ENCODE results near the gene MAD2L1.
"Not testable (repeated sequence)": the region's sequence is repeated elsewhere in the genome, so short reads cannot be mapped to it uniquely, and the experiment has no call there.

MAD2L1 gene

DNA sequence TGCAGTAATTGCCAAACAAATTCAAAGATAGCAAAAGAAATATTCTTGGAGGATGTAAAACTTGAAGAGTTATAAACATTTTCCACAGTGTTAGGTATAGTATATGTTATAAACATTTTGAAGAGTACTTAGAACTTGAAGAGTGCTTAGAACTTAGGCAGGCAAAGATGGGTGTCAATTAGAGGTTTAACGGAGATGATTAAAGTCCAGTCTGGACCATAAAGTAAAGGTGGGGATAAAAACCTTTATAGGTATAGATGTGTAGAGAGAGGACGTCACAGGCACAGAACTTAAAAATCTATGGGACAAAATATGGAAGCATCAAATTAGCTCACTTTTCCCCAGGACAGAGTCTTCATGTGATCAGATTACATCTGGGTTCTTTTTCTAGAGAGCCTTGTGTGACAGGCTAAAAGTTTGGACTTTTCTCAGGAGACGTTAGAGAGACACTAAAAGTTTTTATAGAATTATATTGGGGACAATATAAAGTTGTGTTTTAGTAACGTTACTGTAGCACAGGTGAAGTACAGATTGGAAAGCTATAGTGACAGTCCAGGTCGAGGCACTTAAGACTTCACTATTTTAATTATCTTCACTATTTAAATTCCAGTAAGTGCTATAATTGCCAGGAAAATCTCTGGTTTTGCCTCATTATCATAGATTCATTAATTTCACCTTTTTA is 13.3 kb upstream of the MAD2L1 start:
- no peak for DNase-seq (ENCODE audit: low spot score)
- TF ChIP-seq, protein P1, sequence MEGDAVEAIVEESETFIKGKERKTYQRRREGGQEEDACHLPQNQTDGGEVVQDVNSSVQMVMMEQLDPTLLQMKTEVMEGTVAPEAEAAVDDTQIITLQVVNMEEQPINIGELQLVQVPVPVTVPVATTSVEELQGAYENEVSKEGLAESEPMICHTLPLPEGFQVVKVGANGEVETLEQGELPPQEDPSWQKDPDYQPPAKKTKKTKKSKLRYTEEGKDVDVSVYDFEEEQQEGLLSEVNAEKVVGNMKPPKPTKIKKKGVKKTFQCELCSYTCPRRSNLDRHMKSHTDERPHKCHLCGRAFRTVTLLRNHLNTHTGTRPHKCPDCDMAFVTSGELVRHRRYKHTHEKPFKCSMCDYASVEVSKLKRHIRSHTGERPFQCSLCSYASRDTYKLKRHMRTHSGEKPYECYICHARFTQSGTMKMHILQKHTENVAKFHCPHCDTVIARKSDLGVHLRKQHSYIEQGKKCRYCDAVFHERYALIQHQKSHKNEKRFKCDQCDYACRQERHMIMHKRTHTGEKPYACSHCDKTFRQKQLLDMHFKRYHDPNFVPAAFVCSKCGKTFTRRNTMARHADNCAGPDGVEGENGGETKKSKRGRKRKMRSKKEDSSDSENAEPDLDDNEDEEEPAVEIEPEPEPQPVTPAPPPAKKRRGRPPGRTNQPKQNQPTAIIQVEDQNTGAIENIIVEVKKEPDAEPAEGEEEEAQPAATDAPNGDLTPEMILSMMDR (conservative IDR thresholded peaks at IDR 0.05; ENCODE audit: low read depth), result no peak
- ChIA-PET POLR2A (ENCODE audit: low non-redundant PET) (no interaction called here), CTCF (interaction anchor here (0.7 kb wide), 1 partner anchor 604 kb away, joined by 3 read pairs; no protein-coding TSS in a partner anchor)
- no peak overlapping the region for H3K27ac ChIP-seq

DNA sequence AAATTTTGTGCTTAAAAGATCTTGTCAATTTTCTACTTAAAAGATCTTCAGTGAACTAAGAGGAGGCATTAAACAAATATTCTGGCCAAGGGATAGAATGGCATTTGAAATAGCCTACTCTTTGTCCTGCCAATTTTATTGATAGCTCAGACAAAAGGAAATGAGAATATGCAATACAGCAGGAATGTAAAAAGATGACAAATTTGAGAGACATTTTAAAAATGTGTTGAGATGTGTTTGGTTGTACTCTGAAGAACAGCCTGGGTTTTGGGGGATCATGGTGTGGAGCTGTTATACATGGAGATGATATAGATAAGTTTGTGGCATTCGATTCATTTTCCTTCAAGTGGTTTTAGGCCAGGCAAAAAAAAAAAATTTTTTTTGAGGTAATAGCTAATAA is 11.6 kb upstream of the MAD2L1 start:
- CTCF ChIA-PET, result interaction anchor here (0.6 kb wide), 1 partner anchor 755 kb away, joined by 3 read pairs; no protein-coding TSS in a partner anchor
- POLR2A ChIA-PET (ENCODE audit: low non-redundant PET), result no interaction called here
- TF ChIP-seq, protein P1 (conservative IDR thresholded peaks at IDR 0.05; ENCODE audit: low read depth), result no peak
- no peak for DNase-seq (ENCODE audit: low spot score)
- no peak overlapping the region for H3K27ac ChIP-seq

- CTCF ChIA-PET, result interaction anchor here (0.8 kb wide), 1 partner anchor 1233 kb away, joined by 3 read pairs; no protein-coding TSS in a partner anchor
- no peak overlapping the region for H3K27ac ChIP-seq
- POLR2A ChIA-PET (ENCODE audit: low non-redundant PET), result no interaction called here
- TF ChIP-seq, protein P1 (conservative IDR thresholded peaks at IDR 0.05; ENCODE audit: low read depth), result peak; percentile 74
- DNase-seq (ENCODE audit: low spot score), result peak; percentile 29
Measured at GRCh38 chr4:120071192-120071795, 4.6 kb upstream of the MAD2L1 start.

GRCh38 chr4:120070196-120070595 is 3.5 kb upstream of the MAD2L1 start:
- ChIA-PET POLR2A (ENCODE audit: low non-redundant PET) (no interaction called here), CTCF (interaction anchor here (0.6 to 0.8 kb wide), 2 partner anchors 345 to 1234 kb away, joined by 3 to 4 read pairs; no protein-coding TSS in a partner anchor)
- DNase-seq (ENCODE audit: low spot score), result no peak
- TF ChIP-seq, protein P1 (conservative IDR thresholded peaks at IDR 0.05; ENCODE audit: low read depth), result no peak
- H3K27ac ChIP-seq, result no peak overlapping the region

- ChIA-PET POLR2A (ENCODE audit: low non-redundant PET) (no interaction called here), CTCF (no interaction called here)
- TF ChIP-seq, protein P1 (conservative IDR thresholded peaks at IDR 0.05; ENCODE audit: low read depth), result no peak
- peak overlapping the region; percentile 94 for H3K27ac ChIP-seq
- peak; percentile 36 for DNase-seq (ENCODE audit: low spot score)
Measured at GRCh38 chr4:120065974-120066516, 603 bp downstream of the MAD2L1 start.

DNA sequence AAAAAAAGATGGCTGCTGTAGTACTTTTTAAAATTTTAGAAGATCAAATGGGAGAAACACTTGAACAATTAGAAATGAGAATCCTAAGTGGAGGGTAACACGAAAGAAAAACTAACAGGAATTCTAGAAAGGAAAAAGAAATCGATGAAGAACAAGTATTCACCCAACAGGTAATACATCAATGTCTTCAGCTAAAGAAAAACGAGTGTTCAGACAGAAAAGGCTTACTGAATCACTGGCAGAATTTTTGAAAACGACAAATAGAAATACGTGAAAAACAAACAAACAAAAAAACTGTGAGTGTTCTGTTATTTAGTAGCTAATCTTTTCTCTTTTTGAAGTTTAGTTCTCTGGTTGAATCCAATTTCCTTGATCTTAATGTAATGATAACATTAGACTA is 1.8 kb downstream of the MAD2L1 start:
- ChIA-PET POLR2A (ENCODE audit: low non-redundant PET) (no interaction called here), CTCF (interaction anchor here (0.6 kb wide), 1 partner anchor 60 kb away, joined by 3 read pairs; no protein-coding TSS in a partner anchor)
- no peak for DNase-seq (ENCODE audit: low spot score)
- no peak overlapping the region for H3K27ac ChIP-seq
- TF ChIP-seq, protein P1 (conservative IDR thresholded peaks at IDR 0.05; ENCODE audit: low read depth), result no peak

GRCh38 chr4:120063711-120064110 is 2.9 kb downstream of the MAD2L1 start:
- POLR2A ChIA-PET (ENCODE audit: low non-redundant PET); CTCF ChIA-PET; DNase-seq (ENCODE audit: low spot score); H3K27ac ChIP-seq: not testable (repeated sequence)
